Cardiac ventricle fibroblast (primary cell): ENCODE data around the gene OR4D6. TPM values are rescaled to one million over a fixed set of nuclear protein-coding genes. Genes with fewer than 3 reads are reported as not detected.

ENCODE experiments used
- total RNA-seq: library from RNA; depleted of rRNA; stranded (reverse); fragments of >200 nt; gene quantifications from 2 replicates; pipeline ENCODE4 v1.2.3, GENCODE V29; 2015

Gene OR4D6
- total RNA-seq: not detected in 2 replicates

GRCh38 chr11:59456661-59457060, at the start of gene OR4D6:
Gene OR4D6 (plus strand): TSS chr11:59456961. CDS start chr11:59456961, 0 bp downstream.

DNA sequence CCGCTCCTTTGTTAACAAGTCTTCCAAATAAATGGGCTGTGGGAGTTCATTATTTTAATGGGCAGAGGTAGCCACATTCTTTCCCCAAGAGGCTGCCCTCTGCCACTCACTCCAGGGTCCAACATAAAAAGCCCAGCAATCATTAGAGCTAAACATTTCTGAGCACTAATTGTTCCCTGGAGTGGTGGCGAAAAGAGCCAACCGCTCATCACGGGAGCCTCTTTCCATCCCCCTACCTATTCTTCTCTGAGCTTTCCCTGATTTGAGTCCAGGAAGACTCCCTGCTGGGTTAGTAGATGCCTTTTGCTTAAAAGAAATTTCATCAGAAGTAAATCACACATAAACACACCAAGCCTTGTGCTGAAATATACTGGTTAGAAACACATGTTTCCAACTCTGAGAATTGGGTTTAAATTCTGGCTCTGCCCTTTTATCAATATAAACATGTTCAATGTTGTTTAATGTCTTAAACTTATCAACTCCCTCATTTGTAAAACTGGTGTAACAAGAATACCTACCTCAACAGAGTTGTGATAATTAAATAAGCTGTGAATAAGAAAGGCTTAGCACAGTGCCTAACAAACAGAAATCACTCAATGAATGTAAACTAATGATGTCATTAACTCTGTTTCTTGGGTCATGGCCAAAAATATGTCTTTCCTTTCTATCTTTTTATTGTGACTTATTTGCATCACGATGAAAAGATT, 30.2 kb upstream of the OR4D6 start, which contains the start of gene OR5A2:
OR5A2 (minus strand) TSS at position 53 of the 707 bp plus-strand sequence. CDS start 3,460 bp downstream, outside the sequence.

DNA sequence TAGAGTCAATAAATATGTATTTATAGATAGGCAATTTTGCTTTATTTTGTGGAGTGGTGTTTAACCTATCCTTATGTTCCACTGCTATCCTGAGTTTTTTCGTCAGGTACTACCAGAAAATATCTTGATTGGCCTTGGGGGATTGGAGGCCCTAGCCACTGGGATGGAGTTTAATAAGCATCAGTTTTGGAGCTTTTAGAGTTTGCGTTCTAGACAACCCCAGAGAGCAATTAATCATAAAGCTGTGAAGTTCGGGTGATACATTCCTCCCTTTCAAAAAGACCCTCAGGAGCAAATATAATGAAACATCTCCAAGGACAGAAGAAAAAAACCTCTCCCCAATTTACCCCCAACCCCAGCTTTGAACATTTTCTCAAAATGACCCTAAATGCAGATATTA, 20.6 kb upstream of the OR4D6 start, which contains the start of gene OR5A1:
OR5A1 (plus strand) TSS at position 301 of the 400 bp plus-strand sequence. CDS start 6,700 bp downstream, outside the sequence.

GRCh38 chr11:59473015-59473414, 16.3 kb downstream of the OR4D6 start, which contains the start of gene OR4D10:
Gene OR4D10 (plus strand): TSS chr11:59473315. CDS start chr11:59477430, 4,115 bp downstream.

DNA sequence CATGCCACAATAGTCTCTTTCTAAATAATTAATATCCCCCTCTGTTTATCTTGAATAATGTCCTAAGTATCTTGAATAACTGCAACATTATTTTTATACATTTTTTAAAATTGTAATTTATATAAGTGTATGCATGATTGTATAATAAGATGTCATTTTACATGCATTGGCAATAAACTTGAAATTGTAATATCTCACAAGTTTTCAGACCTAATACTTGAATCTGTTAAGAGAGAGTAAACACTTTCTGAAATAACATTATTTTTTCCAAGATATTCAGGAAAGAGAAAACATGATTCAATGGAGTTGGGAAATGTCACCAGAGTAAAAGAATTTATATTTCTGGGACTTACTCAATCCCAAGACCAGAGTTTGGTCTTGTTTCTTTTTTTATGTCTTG, 46.5 kb downstream of the OR4D6 start, which contains the start of gene OR4D11:
OR4D11 (plus strand) TSS at position 301 of the 400 bp plus-strand sequence; CDS start at position 301, 0 bp downstream.

Other genes with a start within 250 kb of the OR4D6 start
- gene MPEG1, start 244.0 kb upstream of the OR4D6 start, total RNA-seq: not detected in 2 replicates
- gene OR5AN1, start 98.1 kb upstream of the OR4D6 start, total RNA-seq: not detected in 2 replicates
- not detected in 2 replicates for gene OR5A2, start 30.5 kb upstream of the OR4D6 start, total RNA-seq
- not detected in 2 replicates for gene OR5A1, start 20.5 kb upstream of the OR4D6 start, total RNA-seq
- not detected in 2 replicates for gene OR4D10, start 16.4 kb downstream of the OR4D6 start, total RNA-seq
- gene OR4D11, start 46.6 kb downstream of the OR4D6 start, total RNA-seq: not detected in 2 replicates
- gene OR4D9, start 54.6 kb downstream of the OR4D6 start, total RNA-seq: not detected in 2 replicates
- 35.4 and 37.6 TPM in 2 replicates for gene OSBP, start 158.8 kb downstream of the OR4D6 start, total RNA-seq
- 9.4 and 9.9 TPM in 2 replicates for gene PATL1, start 212.1 kb downstream of the OR4D6 start, total RNA-seq